ENCODE measurements around the gene GPR152.

Gene GPR152

GRCh38 chr11:67423891-67424613 is 28.5 kb downstream of the GPR152 start:
- Histone ChIP-seq H3K4me3 (ENCODE audit: low read depth, low read length) (no peak overlapping the region), H3K27ac (peak overlapping the region; percentile 60), H3K9me3 (ENCODE audit: severe bottlenecking) (no peaks in the 10 kb centered on the region), H3K36me3 (no peaks in the 10 kb centered on the region), H3K27me3 (ENCODE audit: insufficient read depth, low read depth, severe bottlenecking) (no peaks in the 10 kb centered on the region)
- TF ChIP-seq, protein P1, sequence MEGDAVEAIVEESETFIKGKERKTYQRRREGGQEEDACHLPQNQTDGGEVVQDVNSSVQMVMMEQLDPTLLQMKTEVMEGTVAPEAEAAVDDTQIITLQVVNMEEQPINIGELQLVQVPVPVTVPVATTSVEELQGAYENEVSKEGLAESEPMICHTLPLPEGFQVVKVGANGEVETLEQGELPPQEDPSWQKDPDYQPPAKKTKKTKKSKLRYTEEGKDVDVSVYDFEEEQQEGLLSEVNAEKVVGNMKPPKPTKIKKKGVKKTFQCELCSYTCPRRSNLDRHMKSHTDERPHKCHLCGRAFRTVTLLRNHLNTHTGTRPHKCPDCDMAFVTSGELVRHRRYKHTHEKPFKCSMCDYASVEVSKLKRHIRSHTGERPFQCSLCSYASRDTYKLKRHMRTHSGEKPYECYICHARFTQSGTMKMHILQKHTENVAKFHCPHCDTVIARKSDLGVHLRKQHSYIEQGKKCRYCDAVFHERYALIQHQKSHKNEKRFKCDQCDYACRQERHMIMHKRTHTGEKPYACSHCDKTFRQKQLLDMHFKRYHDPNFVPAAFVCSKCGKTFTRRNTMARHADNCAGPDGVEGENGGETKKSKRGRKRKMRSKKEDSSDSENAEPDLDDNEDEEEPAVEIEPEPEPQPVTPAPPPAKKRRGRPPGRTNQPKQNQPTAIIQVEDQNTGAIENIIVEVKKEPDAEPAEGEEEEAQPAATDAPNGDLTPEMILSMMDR (IDR thresholded peaks at IDR 0.05; ENCODE audit: low read depth, low read length), result no peak
- DNase-seq, result no peak

DNA sequence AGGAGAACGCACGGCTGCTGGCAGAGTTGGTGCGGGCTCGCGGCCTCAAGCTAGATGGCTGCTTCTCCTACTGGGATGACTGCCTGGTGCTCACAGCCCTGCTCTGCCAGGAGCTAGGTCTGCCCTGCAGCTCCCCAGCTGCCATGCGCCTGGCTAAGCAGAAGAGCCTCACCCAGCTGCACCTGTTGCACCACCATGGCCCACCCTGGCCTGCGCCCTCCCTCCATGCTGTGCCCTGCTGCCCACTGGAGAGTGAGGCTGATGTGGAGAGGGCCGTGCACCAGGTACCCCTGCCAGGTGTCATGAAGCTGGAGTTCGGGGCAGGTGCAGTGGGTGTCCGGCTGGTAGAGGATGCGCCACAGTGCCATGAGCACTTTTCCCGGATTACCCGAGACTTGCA is 29.1 kb downstream of the GPR152 start:
- DNase-seq, result no peak

GRCh38 chr11:67422891-67423290 is 29.6 kb downstream of the GPR152 start:
- Histone ChIP-seq H3K9me3 (ENCODE audit: severe bottlenecking) (no peaks in the 10 kb centered on the region), H3K36me3 (no peaks in the 10 kb centered on the region), H3K4me3 (ENCODE audit: low read depth, low read length) (no peak overlapping the region), H3K27me3 (ENCODE audit: insufficient read depth, low read depth, severe bottlenecking) (no peaks in the 10 kb centered on the region), H3K27ac (no peak overlapping the region)
- TF ChIP-seq, protein P1 (IDR thresholded peaks at IDR 0.05; ENCODE audit: low read depth, low read length), result no peak
- DNase-seq, result no peak

More for the DNA sequence above, 29.1 kb downstream of the GPR152 start:
- no peaks in the 10 kb centered on the region for H3K9me3 ChIP-seq (ENCODE audit: severe bottlenecking)
- TF ChIP-seq, protein P1 (IDR thresholded peaks at IDR 0.05; ENCODE audit: low read depth, low read length), result no peak
- H3K36me3 ChIP-seq, result no peaks in the 10 kb centered on the region
- H3K27ac ChIP-seq, result no peak overlapping the region; the same call in 1 of the 2 replicates
- no peaks in the 10 kb centered on the region for H3K27me3 ChIP-seq (ENCODE audit: insufficient read depth, low read depth, severe bottlenecking)
- no peak overlapping the region for H3K4me3 ChIP-seq (ENCODE audit: low read depth, low read length)

- Histone ChIP-seq H3K27me3 (ENCODE audit: insufficient read depth, low read depth, severe bottlenecking) (no peaks in the 10 kb centered on the region), H3K27ac (peak overlapping the region; percentile 47), H3K9me3 (ENCODE audit: severe bottlenecking) (no peaks in the 10 kb centered on the region), H3K36me3 (no peaks in the 10 kb centered on the region), H3K4me3 (ENCODE audit: low read depth, low read length) (no peak overlapping the region)
- TF ChIP-seq, protein P1 (IDR thresholded peaks at IDR 0.05; ENCODE audit: low read depth, low read length), result no peak
- no peak for DNase-seq
Measured at GRCh38 chr11:67421430-67422031, 31.0 kb downstream of the GPR152 start.

DNA sequence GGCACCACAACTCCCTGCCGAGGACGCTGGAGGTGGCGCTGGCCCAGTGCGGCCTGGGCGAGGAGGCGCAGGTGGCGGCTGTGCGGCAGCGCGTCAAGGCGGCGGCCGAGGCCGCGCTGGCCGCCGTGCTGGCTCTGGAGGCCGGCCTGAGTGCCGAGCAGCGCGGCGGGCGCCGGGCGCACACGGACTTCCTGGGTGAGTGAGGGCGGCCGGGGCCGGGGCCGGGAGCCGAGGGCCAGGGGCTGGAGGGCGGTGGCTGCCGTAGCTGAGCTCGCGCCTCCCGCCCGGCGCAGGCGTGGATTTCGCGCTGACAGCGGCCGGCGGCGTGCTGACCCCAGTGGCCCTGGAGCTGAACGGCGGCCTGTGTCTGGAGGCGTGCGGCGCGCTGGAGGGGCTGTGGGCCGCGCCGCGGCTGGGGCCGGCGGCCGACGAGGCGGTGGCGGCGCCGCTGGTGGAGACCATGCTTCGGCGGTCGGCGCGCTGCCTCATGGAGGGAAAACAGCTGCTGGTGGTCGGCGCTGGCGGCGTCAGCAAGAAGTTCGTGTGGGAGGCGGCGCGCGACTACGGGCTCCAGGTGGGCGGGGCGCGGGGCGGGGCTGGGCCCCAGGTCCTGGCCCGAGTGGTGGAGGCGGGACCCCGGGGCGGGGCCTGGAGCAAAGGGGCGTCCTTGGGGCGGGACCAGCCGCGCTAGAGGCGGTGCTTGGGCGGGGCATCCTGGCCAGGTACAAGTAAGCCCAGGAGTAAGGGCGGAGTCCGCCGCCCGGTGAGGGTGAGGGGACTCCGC is 31.7 kb downstream of the GPR152 start:
- peak; percentile 97 for DNase-seq
- TF ChIP-seq, protein P1 (IDR thresholded peaks at IDR 0.05; ENCODE audit: low read depth, low read length), result no peak
- Histone ChIP-seq H3K4me3 (ENCODE audit: low read depth, low read length) (peak overlapping the region; percentile 26), H3K9me3 (ENCODE audit: severe bottlenecking) (no peaks in the 10 kb centered on the region), H3K27me3 (ENCODE audit: insufficient read depth, low read depth, severe bottlenecking) (no peaks in the 10 kb centered on the region), H3K36me3 (no peaks in the 10 kb centered on the region), H3K27ac (peak overlapping the region; percentile 65)

All from WERI-Rb-1 (cell line).